ENCODE results near the gene LPXN.

Gene LPXN

GRCh38 chr11:58575377-58576020 is at the start of gene LPXN:
Gene LPXN, minus strand, starts transcription at chr11:58575856. Its CDS starts 84 bp downstream, at chr11:58575772.
- DNase-seq (ENCODE audit: low spot score) = peak; percentile 41

GRCh38 chr11:58625086-58625485 is 49.4 kb upstream of the LPXN start:
- no peak for DNase-seq (ENCODE audit: low spot score)

- peak; percentile 37 for DNase-seq (ENCODE audit: low spot score)
Observed at GRCh38 chr11:58622344-58622743, 46.7 kb upstream of the LPXN start, which contains the start of gene CNTF. Gene CNTF, plus strand, starts transcription at chr11:58622665. Its CDS starts 88 bp downstream, at chr11:58622753.

GRCh38 chr11:58621586-58622262 is 46.1 kb upstream of the LPXN start:
- DNase-seq (ENCODE audit: low spot score) = no peak

- DNase-seq (ENCODE audit: low spot score) = no peak
Observed at GRCh38 chr11:58617976-58618557, 42.4 kb upstream of the LPXN start.

GRCh38 chr11:58616594-58616993 is 40.9 kb upstream of the LPXN start:
- DNase-seq (ENCODE audit: low spot score) = peak; percentile 84

- no peak for DNase-seq (ENCODE audit: low spot score)
Observed at GRCh38 chr11:58615559-58615958, 39.9 kb upstream of the LPXN start.

- no peak for DNase-seq (ENCODE audit: low spot score)
Observed at GRCh38 chr11:58613228-58613627, 37.6 kb upstream of the LPXN start.

GRCh38 chr11:58609723-58610122 is 34.1 kb upstream of the LPXN start:
- DNase-seq (ENCODE audit: low spot score) = no peak

- no peak for DNase-seq (ENCODE audit: low spot score)
Observed at GRCh38 chr11:58608331-58608730, 32.7 kb upstream of the LPXN start.

- DNase-seq (ENCODE audit: low spot score) = no peak
Observed at GRCh38 chr11:58606930-58607714, 31.5 kb upstream of the LPXN start.

- no peak for DNase-seq (ENCODE audit: low spot score)
Observed at GRCh38 chr11:58600510-58600909, 24.9 kb upstream of the LPXN start.

- no peak for DNase-seq (ENCODE audit: low spot score)
Observed at GRCh38 chr11:58597486-58598144, 22.0 kb upstream of the LPXN start.

- DNase-seq (ENCODE audit: low spot score) = no peak
Observed at GRCh38 chr11:58596621-58597020, 21.0 kb upstream of the LPXN start.

- no peak for DNase-seq (ENCODE audit: low spot score)
Observed at GRCh38 chr11:58594826-58595225, 19.2 kb upstream of the LPXN start.

GRCh38 chr11:58592760-58593472 is 17.3 kb upstream of the LPXN start:
- no peak for DNase-seq (ENCODE audit: low spot score)

GRCh38 chr11:58591659-58592058 is 16.0 kb upstream of the LPXN start:
- DNase-seq (ENCODE audit: low spot score) = no peak

- DNase-seq (ENCODE audit: low spot score) = no peak
Observed at GRCh38 chr11:58586998-58587397, 11.3 kb upstream of the LPXN start.

GRCh38 chr11:58582437-58582836 is 6.8 kb upstream of the LPXN start:
- DNase-seq (ENCODE audit: low spot score) = no peak

- no peak for DNase-seq (ENCODE audit: low spot score)
Observed at GRCh38 chr11:58580311-58580710, 4.7 kb upstream of the LPXN start.

All from AG20443 (cell line).